ENCODE data around the gene PLEKHH3.
"Not testable (repeated sequence)": the region's sequence is repeated elsewhere in the genome, so short reads cannot be mapped to it uniquely, and the experiment has no call there.

The PLEKHH3 gene

GRCh38 chr17:42669977-42670788, 6.6 kb downstream of the PLEKHH3 start:
- no peak for DNase-seq

DNA sequence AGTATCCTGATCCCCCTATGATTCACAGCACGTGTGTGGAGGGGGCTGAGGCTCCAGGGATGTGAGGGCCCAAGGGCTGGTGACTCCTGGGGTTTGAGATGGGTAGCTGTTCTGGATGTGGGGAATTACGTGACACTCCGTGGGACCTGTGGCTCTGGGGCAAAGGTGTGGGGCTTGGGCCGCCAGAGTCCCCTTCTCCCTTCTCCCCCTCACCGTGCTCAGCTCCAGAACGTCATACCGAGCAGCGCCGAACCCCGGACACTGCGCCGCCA, 7.2 kb downstream of the PLEKHH3 start:
- DNase-seq: no peak

- no peak for DNase-seq
These were observed 9.5 kb downstream of the PLEKHH3 start for GRCh38 chr17:42667088-42667951.

DNA sequence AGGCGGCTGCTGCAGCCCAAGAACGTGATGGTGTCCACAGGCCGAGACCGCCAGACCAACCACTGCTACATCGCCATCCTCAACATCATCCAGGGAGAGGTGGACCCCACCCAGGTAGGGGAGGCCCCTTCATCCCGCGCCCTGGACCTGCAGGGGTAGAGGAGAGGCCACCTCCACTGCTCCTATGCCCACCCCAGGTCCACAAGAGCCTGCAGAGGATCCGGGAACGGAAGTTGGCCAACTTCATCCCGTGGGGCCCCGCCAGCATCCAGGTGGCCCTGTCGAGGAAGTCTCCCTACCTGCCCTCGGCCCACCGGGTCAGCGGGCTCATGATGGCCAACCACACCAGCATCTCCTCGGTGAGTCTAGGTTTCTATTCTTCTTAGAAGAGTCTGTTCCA, 10.7 kb downstream of the PLEKHH3 start:
- not testable (repeated sequence) for DNase-seq

DNA sequence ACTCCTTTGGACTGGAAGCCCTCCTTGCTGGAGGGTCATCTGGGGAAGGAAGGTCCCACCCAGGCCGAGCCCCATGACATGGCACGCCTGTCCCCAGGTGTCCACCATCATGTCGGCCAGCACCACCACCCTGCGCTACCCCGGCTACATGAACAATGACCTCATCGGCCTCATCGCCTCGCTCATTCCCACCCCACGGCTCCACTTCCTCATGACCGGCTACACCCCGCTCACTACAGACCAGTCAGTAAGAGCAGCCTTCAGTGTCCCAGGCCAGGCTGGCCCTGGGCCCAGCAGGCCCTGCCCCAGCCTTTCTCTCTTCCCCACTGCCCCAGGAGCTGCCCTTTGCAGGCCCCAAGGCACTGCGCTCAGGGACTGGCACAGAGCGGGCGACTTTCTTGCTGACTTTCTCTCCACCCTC, 11.2 kb downstream of the PLEKHH3 start:
- DNase-seq: no peak

DNA sequence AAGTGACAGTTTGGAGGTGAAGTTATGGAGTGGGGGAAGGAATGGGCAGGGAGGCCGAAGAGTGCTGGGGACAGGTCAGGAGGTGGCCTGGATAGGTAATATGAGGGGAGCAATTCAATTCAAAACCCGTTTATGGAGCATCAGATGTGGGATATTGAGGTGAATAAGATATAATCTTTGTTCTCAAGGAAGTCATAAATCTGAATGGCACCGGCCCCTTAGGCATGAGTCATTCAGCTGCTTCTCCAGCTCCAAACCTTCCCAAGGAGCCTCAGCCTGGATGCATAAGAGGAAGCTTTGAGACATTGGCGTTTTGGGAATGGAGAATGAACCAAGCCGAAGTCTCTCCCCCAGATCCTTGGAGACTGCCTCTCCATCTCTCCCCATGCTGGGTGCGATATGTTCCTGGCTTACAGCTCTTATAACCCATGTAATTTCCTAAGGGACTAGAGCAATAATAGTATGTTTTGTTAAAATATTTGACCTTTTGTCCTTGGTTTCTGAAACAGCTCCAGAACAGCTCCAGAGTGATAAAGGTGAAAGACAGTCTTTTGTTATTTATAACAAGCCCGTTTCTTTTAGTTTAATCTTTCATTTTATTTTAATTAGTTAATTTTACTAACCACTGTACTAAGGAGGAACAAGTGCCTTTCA, 16.0 kb downstream of the PLEKHH3 start:
- DNase-seq: no peak

DNA sequence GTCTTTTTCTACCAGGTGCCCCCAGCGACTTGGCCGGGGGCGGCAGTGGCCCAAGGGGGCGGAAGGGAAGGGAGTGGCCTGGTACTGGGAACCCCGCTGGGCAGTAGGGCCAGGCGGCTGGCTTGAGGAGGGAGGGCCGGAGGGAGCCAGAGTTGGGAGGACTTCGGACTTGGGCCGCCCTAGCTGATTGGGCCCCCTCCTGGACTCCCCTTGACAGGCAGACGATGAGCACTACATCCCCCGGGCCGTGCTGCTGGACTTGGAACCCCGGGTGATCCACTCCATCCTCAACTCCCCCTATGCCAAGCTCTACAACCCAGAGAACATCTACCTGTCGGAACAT, 16.9 kb downstream of the PLEKHH3 start:
- DNase-seq: not testable (repeated sequence)

DNA sequence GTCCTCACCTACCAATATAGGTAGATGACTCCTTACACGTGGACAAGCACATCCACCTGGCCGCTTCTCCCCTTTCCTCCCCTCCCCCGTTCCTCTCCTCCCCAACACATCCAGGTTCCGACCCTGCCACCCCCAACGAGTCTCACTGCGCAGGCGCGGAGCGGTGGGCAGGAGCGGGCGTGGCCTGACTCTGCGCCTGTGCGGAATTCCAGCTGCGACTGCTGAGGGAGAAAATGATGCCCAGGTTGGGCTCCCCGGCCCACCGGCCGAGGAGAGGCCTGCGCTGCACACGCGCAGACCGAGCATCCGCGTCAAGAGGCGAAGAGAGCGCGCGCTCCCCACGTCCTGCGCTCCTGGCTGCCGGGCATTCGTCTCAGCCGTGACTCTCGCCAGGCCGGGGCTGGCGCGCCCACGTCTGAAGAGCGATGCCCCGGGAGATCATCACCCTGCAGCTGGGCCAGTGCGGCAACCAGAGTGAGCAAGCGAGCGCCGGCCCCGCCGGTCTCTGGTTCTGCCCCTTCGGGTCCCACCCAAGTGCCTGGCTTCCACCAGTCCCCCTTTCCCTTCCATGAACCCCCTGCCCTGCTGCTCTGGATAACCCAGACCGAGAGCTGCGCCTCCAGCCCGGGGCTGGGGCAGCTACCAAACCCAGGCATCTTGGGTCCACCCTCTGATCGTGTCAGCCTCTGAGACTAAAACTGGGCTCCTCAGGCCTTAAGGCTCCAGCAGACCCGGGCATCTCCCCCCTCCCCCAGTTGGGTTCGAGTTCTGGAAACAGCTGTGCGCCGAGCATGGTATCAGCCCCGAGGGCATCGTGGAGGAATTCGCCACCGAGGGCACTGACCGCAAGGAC, 17.5 kb downstream of the PLEKHH3 start, which contains the start of gene TUBG2:
Gene TUBG2 (plus strand): TSS at position 206 of the 853 bp plus-strand sequence. CDS start 220 bp downstream, at position 426.
- peak; percentile 71 to 73 for DNase-seq

- DNase-seq: no peak
These were observed 18.8 kb downstream of the PLEKHH3 start for GRCh38 chr17:42657824-42658588.

DNA sequence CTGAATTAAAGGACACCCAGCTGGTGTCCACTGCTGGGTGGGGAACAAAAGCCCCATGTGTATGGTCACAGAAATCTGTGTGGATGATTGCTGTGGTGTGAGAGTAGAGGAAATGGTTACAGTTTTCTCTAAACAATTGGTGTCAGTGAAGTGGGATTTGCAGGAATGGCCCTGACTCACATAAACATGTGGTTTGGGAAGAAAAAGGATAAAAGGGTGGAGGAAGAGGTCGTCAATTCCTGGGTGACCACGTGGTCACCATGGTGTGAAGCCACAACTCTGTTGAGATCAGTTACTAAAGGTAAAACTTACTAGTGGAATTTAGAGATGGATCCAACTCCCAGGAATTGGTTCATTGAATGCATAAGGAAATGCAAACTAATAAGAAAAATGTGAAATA, 21.3 kb downstream of the PLEKHH3 start:
- no peak for DNase-seq

- DNase-seq: no peak
These were observed 23.3 kb downstream of the PLEKHH3 start for GRCh38 chr17:42653179-42654124.

- DNase-seq: no peak
These were observed 25.4 kb downstream of the PLEKHH3 start for GRCh38 chr17:42651392-42651791.

DNA sequence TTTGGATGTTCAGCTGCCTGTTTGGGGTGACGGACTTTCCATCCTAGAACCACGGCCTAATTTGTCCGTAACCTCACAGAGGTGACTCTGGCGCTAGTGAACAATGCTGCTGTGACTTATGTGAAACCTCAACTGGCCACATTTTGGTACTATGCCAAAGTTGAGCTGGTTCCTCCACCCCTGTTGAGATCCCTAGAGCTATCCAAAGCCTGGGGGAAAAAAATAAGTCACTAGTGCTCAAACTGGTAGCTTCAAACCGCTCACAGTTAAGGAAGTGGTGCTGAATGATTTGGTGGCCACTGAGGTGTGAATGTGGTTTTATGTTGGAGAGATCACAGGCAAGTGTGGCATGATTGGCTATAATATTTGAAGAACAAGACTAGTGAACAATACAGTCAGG, 29.0 kb downstream of the PLEKHH3 start:
- DNase-seq: no peak

DNA sequence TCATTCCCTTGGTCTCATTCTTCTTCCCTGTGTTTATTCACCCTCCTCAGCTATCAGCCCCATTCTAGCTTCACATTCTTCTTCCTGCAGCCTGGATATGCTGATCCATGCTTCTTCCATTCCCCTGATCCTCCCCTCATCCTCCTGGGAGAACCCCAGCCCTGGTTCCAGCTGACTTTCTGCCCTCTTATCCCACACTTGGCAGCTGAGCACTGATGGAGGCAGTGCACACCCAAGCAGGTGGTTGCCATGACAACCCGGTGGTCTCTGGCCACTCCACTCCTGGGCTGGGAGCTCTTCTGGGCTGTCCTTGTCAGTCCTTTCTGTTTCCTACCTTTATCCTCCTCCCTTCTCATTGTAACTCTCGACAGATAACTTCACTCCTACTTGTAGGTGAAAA, 34.5 kb downstream of the PLEKHH3 start:
- no peak for DNase-seq

- DNase-seq: no peak
These were observed 36.7 kb downstream of the PLEKHH3 start for GRCh38 chr17:42640121-42640520.

DNA sequence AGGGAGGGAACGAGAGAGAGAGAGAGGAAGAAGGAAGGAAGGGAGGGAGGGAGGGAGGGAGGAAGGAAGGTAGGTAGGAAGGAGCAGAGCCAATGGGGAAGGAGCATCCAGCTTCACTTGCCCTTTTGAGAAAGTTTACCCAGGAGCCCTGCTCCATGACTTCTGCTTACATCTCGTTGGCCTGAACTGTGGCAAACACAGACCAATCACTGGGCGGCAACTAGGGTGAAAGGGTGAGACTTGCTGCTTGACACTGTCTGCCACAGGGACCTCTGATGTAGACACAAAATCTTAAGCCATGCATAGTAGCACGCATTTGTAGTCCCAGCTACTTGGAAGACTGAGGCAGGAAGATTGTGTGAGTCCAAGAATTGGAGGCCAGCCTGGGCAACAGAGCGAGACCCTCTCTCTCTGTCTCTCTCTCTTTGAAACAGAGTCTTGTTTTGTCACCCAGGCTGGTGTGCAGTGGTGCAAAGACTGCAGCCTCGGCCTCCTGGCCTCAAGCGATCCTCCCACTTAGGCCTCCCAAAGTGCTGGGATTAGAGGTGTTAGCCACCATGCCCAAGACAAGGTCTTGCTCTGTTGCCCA, 37.2 kb downstream of the PLEKHH3 start:
- no peak for DNase-seq

- DNase-seq: no peak
These were observed 43.8 kb downstream of the PLEKHH3 start for GRCh38 chr17:42632949-42633444.

DNA sequence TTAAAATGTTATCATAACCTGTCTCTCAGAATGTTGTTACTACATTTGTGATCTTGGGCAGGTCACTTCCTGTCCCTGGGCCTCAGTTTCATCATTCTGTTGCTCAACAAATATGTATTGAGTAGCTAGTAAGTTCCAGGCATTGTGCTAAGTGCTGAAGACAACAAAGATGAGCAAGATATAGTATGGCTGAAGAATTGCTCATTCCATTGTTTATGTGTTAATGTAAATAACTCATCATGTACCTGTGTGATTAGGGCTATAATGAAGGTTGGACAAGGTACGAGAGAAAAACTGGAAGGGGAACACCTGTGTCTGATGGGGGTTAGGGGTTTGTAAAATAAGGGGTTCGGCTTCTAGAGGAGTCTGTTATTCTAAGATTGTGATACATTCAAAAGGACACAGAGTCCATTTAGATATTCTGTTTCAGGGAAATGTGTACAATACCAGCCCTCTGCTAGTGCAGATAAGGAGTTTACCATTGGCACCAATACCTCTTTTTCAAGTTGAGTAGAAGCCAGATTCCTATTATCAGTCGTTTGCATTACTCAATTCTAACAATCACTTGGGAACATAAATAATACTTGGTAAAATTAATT, 47.3 kb downstream of the PLEKHH3 start:
- DNase-seq: no peak

GRCh38 chr17:42627032-42627764, 49.6 kb downstream of the PLEKHH3 start:
- not testable (repeated sequence) for DNase-seq
